ENCODE data around the gene NUP155. TPM values are rescaled to one million over a fixed set of nuclear protein-coding genes. Genes with fewer than 3 reads are reported as not detected.
"Not testable (repeated sequence)": the region's sequence is repeated elsewhere in the genome, so short reads cannot be mapped to it uniquely, and the experiment has no call there.

Gene NUP155
- 24.7 TPM in 2 replicates for polyA plus RNA-seq (2013)

GRCh38 chr5:37370864-37371726 lies at the start of gene NUP155:
Gene NUP155, minus strand, starts transcription at chr5:37371106. Its CDS starts 129 bp downstream, at chr5:37370977.
- H2AFZ ChIP-seq (ENCODE audit: insufficient read depth, low read length, poor library complexity) = peak within 1 kb of the TSS; percentile 61
- no peak within 1 kb of the TSS for H2AK5ac ChIP-seq (ENCODE audit: low read length)
- peak within 1 kb of the TSS; percentile 61 for H4K12ac ChIP-seq (ENCODE audit: low read depth, low read length)
- peak within 1 kb of the TSS; percentile 53 for H4K91ac ChIP-seq (ENCODE audit: low read depth, low read length)
- DNase-seq = peak; percentile 92 to 94
- peak within 1 kb of the TSS; percentile 85 for H3K4me3 ChIP-seq (ENCODE audit: low read depth, low read length)
- peaks cover 9 to 12% of the 10 kb centered on the region in 2 experiments for H3K4me1 ChIP-seq (ENCODE audit: control insufficient read depth in 1 of 2, insufficient read depth in 2 of 2, low read length in 2 of 2)
- H3K9me3 ChIP-seq (ENCODE audit: insufficient read depth, low read depth, low read length) = no peaks in the 10 kb centered on the region
- no peak within 1 kb of the TSS for H2BK12ac ChIP-seq (ENCODE audit: low read length)
- peak within 1 kb of the TSS; percentile 29 for H3K27ac ChIP-seq (ENCODE audit: low read depth, low read length)
- H3K4ac ChIP-seq (ENCODE audit: low read depth, low read length) = peak within 1 kb of the TSS; percentile 35
- peaks cover 10% of the 10 kb centered on the region for H3K79me2 ChIP-seq (ENCODE audit: control insufficient read depth, insufficient read depth, low read length, poor library complexity)
- peak within 1 kb of the TSS; percentile 85 for H4K8ac ChIP-seq (ENCODE audit: low read depth, low read length)
- no peak within 1 kb of the TSS for H3K18ac ChIP-seq (ENCODE audit: low read length)
- peak within 1 kb of the TSS; percentile 71 for H3K4me2 ChIP-seq (ENCODE audit: low read length)
- H3K36me3 ChIP-seq (ENCODE audit: control insufficient read depth in 1 of 2, insufficient read depth in 2 of 2, low read length in 2 of 2) = no peaks in the 10 kb centered on the region
- peak within 1 kb of the TSS; percentile 58 for H2BK120ac ChIP-seq (ENCODE audit: insufficient read depth, low read length, poor library complexity)
- peak within 1 kb of the TSS; percentile 60 for H3K9ac ChIP-seq (ENCODE audit: low read length)
- WGBS (ENCODE audit: extremely low coverage, insufficient coverage, insufficient read length) = 96% methylated on average over 2 of the region's 49 CpGs
- peaks cover 2% of the 10 kb centered on the region for H3K79me1 ChIP-seq (ENCODE audit: low read length)
- no peaks in the 10 kb centered on the region for H3K27me3 ChIP-seq (ENCODE audit: insufficient read depth, low read length)
- H2BK5ac ChIP-seq (ENCODE audit: low read depth, low read length, poor library complexity) = no peak within 1 kb of the TSS
- peak within 1 kb of the TSS; percentile 38 for H3K14ac ChIP-seq (ENCODE audit: low read length)
- no peak within 1 kb of the TSS for H3K23ac ChIP-seq (ENCODE audit: low read length)

GRCh38 chr5:37417347-37417746 lies 46.4 kb upstream of the NUP155 start:
- H3K4ac ChIP-seq (ENCODE audit: low read depth, low read length) = no peak overlapping the region
- H3K4me2 ChIP-seq (ENCODE audit: low read length) = no peak overlapping the region
- H4K12ac ChIP-seq (ENCODE audit: low read depth, low read length) = no peak overlapping the region
- H3K4me1 ChIP-seq (ENCODE audit: control insufficient read depth in 1 of 2, insufficient read depth in 2 of 2, low read length in 2 of 2) = no peaks in the 10 kb centered on the region
- peaks cover 2% of the 10 kb centered on the region in 2 experiments for H3K36me3 ChIP-seq (ENCODE audit: control insufficient read depth in 1 of 2, insufficient read depth in 2 of 2, low read length in 2 of 2)
- no peak overlapping the region for H3K14ac ChIP-seq (ENCODE audit: low read length)
- no peak overlapping the region for H2BK120ac ChIP-seq (ENCODE audit: insufficient read depth, low read length, poor library complexity)
- no peaks in the 10 kb centered on the region for H3K9me3 ChIP-seq (ENCODE audit: insufficient read depth, low read depth, low read length)
- no peaks in the 10 kb centered on the region for H3K79me1 ChIP-seq (ENCODE audit: low read length)
- H2BK12ac ChIP-seq (ENCODE audit: low read length) = no peak overlapping the region
- H3K4me3 ChIP-seq (ENCODE audit: low read depth, low read length) = no peak overlapping the region
- no peaks in the 10 kb centered on the region for H3K79me2 ChIP-seq (ENCODE audit: control insufficient read depth, insufficient read depth, low read length, poor library complexity)
- H4K8ac ChIP-seq (ENCODE audit: low read depth, low read length) = no peak overlapping the region
- H2AFZ ChIP-seq (ENCODE audit: insufficient read depth, low read length, poor library complexity) = no peak overlapping the region
- peak overlapping the region; percentile 14 for H4K91ac ChIP-seq (ENCODE audit: low read depth, low read length)
- no CpG with 5 or more reads among the region's 9 CpGs for WGBS (ENCODE audit: extremely low coverage, insufficient coverage, insufficient read length)
- H3K9ac ChIP-seq (ENCODE audit: low read length) = no peak overlapping the region
- no peak overlapping the region for H3K18ac ChIP-seq (ENCODE audit: low read length)
- no peaks in the 10 kb centered on the region for H3K27me3 ChIP-seq (ENCODE audit: insufficient read depth, low read length)
- no peak overlapping the region for H3K27ac ChIP-seq (ENCODE audit: low read depth, low read length)
- no peak overlapping the region for H2BK5ac ChIP-seq (ENCODE audit: low read depth, low read length, poor library complexity)
- no peak overlapping the region for H3K23ac ChIP-seq (ENCODE audit: low read length)
- no peak for DNase-seq
- H2AK5ac ChIP-seq (ENCODE audit: low read length) = no peak overlapping the region

- H4K12ac ChIP-seq (ENCODE audit: low read depth, low read length); H2AFZ ChIP-seq (ENCODE audit: insufficient read depth, low read length, poor library complexity); H3K9ac ChIP-seq (ENCODE audit: low read length); H3K23ac ChIP-seq (ENCODE audit: low read length); H3K14ac ChIP-seq (ENCODE audit: low read length); H3K4ac ChIP-seq (ENCODE audit: low read depth, low read length); H4K91ac ChIP-seq (ENCODE audit: low read depth, low read length); H3K4me1 ChIP-seq (ENCODE audit: control insufficient read depth in 1 of 2, insufficient read depth in 2 of 2, low read length in 2 of 2); DNase-seq; H3K27ac ChIP-seq (ENCODE audit: low read depth, low read length); H4K8ac ChIP-seq (ENCODE audit: low read depth, low read length); H3K9me3 ChIP-seq (ENCODE audit: insufficient read depth, low read depth, low read length); H3K79me2 ChIP-seq (ENCODE audit: control insufficient read depth, insufficient read depth, low read length, poor library complexity); H2BK5ac ChIP-seq (ENCODE audit: low read depth, low read length, poor library complexity); H2AK5ac ChIP-seq (ENCODE audit: low read length); H3K18ac ChIP-seq (ENCODE audit: low read length); H2BK12ac ChIP-seq (ENCODE audit: low read length); H3K4me3 ChIP-seq (ENCODE audit: low read depth, low read length); H3K27me3 ChIP-seq (ENCODE audit: insufficient read depth, low read length); H2BK120ac ChIP-seq (ENCODE audit: insufficient read depth, low read length, poor library complexity); H3K4me2 ChIP-seq (ENCODE audit: low read length); H3K36me3 ChIP-seq (ENCODE audit: control insufficient read depth in 1 of 2, insufficient read depth in 2 of 2, low read length in 2 of 2); H3K79me1 ChIP-seq (ENCODE audit: low read length): not testable (repeated sequence)
- no CpG with 5 or more reads among the region's 33 CpGs for WGBS (ENCODE audit: extremely low coverage, insufficient coverage, insufficient read length)
Measured at GRCh38 chr5:37415456-37415855, 44.5 kb upstream of the NUP155 start.

GRCh38 chr5:37412515-37412914 lies 41.6 kb upstream of the NUP155 start:
- Histone ChIP-seq H2BK12ac (ENCODE audit: low read length) (no peak overlapping the region), H3K9ac (ENCODE audit: low read length) (no peak overlapping the region), H2AFZ (ENCODE audit: insufficient read depth, low read length, poor library complexity) (no peak overlapping the region)

More at GRCh38 chr5:37412515-37412914, 41.6 kb upstream of the NUP155 start:
- no CpG with 5 or more reads among the region's 3 CpGs for WGBS (ENCODE audit: extremely low coverage, insufficient coverage, insufficient read length)
- Histone ChIP-seq H4K8ac (ENCODE audit: low read depth, low read length) (no peak overlapping the region), H3K14ac (ENCODE audit: low read length) (no peak overlapping the region), H3K79me2 (ENCODE audit: control insufficient read depth, insufficient read depth, low read length, poor library complexity) (no peaks in the 10 kb centered on the region), H3K4me2 (ENCODE audit: low read length) (no peak overlapping the region), H3K23ac (ENCODE audit: low read length) (no peak overlapping the region), H3K18ac (ENCODE audit: low read length) (no peak overlapping the region), H2BK5ac (ENCODE audit: low read depth, low read length, poor library complexity) (no peak overlapping the region), H3K36me3 (ENCODE audit: control insufficient read depth in 1 of 2, insufficient read depth in 2 of 2, low read length in 2 of 2) (peaks cover 2 to 5% of the 10 kb centered on the region in 2 experiments), H3K4ac (ENCODE audit: low read depth, low read length) (no peak overlapping the region), H3K79me1 (ENCODE audit: low read length) (no peaks in the 10 kb centered on the region), H2BK120ac (ENCODE audit: insufficient read depth, low read length, poor library complexity) (no peak overlapping the region), H2AK5ac (ENCODE audit: low read length) (no peak overlapping the region), H3K27ac (ENCODE audit: low read depth, low read length) (no peak overlapping the region), H4K12ac (ENCODE audit: low read depth, low read length) (no peak overlapping the region), H4K91ac (ENCODE audit: low read depth, low read length) (peak overlapping the region; percentile 14), H3K27me3 (ENCODE audit: insufficient read depth, low read length) (no peaks in the 10 kb centered on the region), H3K4me1 (ENCODE audit: control insufficient read depth in 1 of 2, insufficient read depth in 2 of 2, low read length in 2 of 2) (no peaks in the 10 kb centered on the region), H3K9me3 (ENCODE audit: insufficient read depth, low read depth, low read length) (no peaks in the 10 kb centered on the region), H3K4me3 (ENCODE audit: low read depth, low read length) (no peak overlapping the region)
- no peak for DNase-seq
